ENCODE results near the gene SP9. TPM values are rescaled to one million over a fixed set of nuclear protein-coding genes. Genes with fewer than 3 reads are reported as not detected.

The SP9 gene
- total RNA-seq, 1 donor, result not detected

- no peak for DNase-seq (ENCODE audit: low read depth)
- no peak for TF ChIP-seq CTCF (IDR thresholded peaks at IDR 0.05; ENCODE audit: insufficient read depth, low read length)
- H3K4me3 ChIP-seq (ENCODE audit: low read depth, low read length), result no peak overlapping the region
Observed at GRCh38 chr2:174368691-174369090, 33.9 kb downstream of the SP9 start.

- DNase-seq (ENCODE audit: low read depth), result no peak
- no peak for TF ChIP-seq CTCF (IDR thresholded peaks at IDR 0.05; ENCODE audit: insufficient read depth, low read length)
Observed at GRCh38 chr2:174376967-174377366, 42.2 kb downstream of the SP9 start.

GRCh38 chr2:174383796-174384195 lies 49.0 kb downstream of the SP9 start:
- TF ChIP-seq CTCF (IDR thresholded peaks at IDR 0.05; ENCODE audit: insufficient read depth, low read length), result no peak
- no peak overlapping the region for H3K4me3 ChIP-seq (ENCODE audit: low read depth, low read length)
- no peak for DNase-seq (ENCODE audit: low read depth)

More at GRCh38 chr2:174376967-174377366, 42.2 kb downstream of the SP9 start:
- no peak overlapping the region for H3K4me3 ChIP-seq (ENCODE audit: low read depth, low read length)

- DNase-seq (ENCODE audit: low read depth), result no peak
- no peak overlapping the region for H3K4me3 ChIP-seq (ENCODE audit: low read depth, low read length)
- TF ChIP-seq CTCF (IDR thresholded peaks at IDR 0.05; ENCODE audit: insufficient read depth, low read length), result no peak
Observed at GRCh38 chr2:174385201-174385600, 50.4 kb downstream of the SP9 start.

Other genes starting within 250 kb of the SP9 start
- gene OLA1, start 86.4 kb upstream of the SP9 start, total RNA-seq (ENCODE audit: low replicate concordance), result 31.9 and 89.7 TPM in 2 replicates
- 21.8 and 34.6 TPM in 2 replicates for gene SCRN3, start 60.8 kb downstream of the SP9 start, total RNA-seq (ENCODE audit: low replicate concordance)
- 1.6 and 2.2 TPM in 2 replicates for gene GPR155, start 152.1 kb downstream of the SP9 start, total RNA-seq (ENCODE audit: low replicate concordance)

Data from fibroblast of the aortic adventitia (primary cell).